IPS-NIHi7 (cell line): ENCODE results near the gene SLC9A5.

Experiments
- DNase-seq: peaks from one replicate; pipeline ENCODE4 v3.0.0; 2012; ENCODE audit warnings: mixed read lengths; ENCODE audit errors: extremely low spot score

The SLC9A5 gene

GRCh38 chr16:67238806-67239470 is 9.8 kb upstream of the SLC9A5 start:
- DNase-seq = no peak

DNA sequence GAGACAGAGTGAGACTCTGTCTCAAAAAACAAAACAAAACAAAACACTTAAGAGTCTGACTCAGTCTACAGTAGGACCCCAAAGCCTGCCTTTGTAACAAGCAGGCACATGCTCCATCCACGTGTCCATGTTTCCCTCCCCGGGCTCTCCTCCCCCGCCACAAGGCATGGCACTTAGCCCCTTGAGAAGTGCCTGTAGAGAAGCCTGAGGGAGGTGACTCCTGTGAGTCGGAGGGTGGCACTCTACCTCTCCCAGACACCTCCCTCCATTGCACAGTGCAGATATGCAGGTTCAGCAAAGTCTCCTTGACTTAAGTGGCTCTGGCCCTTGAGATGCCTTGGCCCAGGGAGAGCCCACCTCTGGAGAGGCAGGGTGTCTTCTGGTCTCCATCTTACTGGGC is 8.3 kb upstream of the SLC9A5 start:
- DNase-seq = no peak

DNA sequence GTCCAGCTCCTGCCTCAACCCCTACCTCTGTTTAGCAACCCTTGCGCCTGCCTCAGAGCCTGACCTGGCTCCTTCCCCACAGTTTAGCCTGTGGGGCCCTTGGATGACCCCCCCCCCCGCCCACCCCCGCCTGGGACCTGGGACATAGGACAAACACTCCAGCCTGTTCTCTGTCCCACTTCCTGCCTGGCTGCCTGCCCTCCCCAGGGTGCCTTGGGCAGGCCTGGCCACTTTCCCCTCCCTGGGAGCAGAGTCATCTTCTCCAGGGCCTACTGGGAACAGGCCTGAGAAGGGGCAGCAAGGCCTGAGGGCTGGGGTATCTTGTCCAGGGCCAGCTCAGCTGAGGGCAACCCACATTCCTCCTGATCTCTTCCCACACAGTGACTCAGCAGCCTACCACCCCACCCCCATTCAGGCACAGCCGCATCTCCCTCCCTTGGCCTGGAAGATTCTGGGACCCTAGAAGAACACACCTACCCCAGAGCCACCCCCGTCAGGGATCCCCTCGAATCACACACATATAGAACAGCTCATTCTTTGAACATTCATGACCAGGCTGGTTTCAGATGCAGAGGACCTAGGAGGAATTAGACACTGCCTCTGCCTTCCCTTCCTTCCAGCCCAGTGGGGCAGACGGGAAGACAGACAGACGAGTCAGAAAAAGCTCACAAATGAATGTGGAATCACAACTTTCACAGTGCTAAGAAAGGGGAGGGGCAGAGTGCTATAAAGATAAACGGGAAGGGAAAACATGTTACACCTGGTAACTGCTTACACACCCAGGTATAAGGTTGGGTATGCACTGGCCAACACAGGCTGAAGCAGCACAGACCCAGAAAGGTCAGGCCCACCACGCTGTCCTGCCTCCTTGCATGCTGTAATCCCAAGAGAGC is 7.5 kb upstream of the SLC9A5 start:
- peak; percentile 50 for DNase-seq

GRCh38 chr16:67242138-67242730 is 6.5 kb upstream of the SLC9A5 start:
- no peak for DNase-seq

- no peak for DNase-seq
Observed at GRCh38 chr16:67243481-67243880, 5.3 kb upstream of the SLC9A5 start.

- no peak for DNase-seq
Observed at GRCh38 chr16:67244387-67245185, 4.2 kb upstream of the SLC9A5 start.

GRCh38 chr16:67245186-67245585 is 3.6 kb upstream of the SLC9A5 start:
- DNase-seq = no peak

DNA sequence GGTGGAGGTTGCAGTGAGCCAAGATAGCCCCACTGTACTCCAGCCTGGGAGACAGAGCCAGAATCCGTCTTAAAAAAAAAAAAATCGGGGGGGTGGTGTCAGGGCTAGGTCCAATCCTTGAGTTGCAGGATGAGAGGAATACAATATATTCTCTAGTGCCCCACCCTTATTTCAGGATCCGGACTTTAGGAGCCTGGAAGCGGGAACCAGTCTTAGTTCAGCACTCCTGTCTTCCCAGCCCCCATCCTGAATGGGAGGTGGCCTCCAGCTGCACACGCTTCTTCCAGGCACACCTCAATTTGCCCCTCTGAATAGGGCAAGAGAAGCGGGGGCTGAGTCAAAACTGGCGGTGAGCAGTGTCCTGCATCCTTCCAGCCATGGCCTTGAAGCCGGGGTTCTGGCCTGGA is 3.1 kb upstream of the SLC9A5 start:
- no peak for DNase-seq

DNA sequence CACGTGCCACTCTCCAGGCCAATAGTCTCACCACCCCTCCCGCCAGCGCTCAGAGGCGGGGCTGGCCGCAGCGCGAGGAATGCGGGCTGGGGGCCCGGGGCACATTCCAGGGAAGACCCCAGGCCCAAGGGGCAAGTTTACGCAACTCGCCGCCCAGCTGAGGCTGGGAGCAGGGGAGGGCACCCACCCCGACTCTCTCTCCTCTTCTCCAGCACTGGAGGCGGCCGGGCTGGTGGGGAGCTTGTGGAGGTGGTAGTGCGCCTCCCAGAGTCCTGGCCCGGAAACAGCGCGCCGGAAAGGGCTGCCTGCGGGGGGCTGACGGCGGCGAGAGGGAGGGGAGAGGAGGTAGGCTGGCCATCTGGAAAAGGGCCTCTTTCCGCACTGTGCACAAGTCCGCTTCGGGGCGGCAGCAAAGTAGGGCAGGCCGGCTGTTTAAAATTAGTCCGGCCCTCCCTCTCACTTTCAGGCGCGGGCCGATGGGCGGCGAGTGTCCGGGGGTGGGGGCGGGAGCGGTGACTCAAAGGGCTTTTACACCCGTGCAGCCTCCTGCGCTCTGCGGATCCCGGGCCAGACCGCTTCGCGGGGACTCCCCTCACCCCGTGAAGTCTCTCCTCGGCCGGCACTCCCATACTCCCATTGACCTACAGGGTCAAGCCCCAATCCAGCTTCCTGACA is 2.6 kb upstream of the SLC9A5 start:
- DNase-seq = peak; percentile 70

DNA sequence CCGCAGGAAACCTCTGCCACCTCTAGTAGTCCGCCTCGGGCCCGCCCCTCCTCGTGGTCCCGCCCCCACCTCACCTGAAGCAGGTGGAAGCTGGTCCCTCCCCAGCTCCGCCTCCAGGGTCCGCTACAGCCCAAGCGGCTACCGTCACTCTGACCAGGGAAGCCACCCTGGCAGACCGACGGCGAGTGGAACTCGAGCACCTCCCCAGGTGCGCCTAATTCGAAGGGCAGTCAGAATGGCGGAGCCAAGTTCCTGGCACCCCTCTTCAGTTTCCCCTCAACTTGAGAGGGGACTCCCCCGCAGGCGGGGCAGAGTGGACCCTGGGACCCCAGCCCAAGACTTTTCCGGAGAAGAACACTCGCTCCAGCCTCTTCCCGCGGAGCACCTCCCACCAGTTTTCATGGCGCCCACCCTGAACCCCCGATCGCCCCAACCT is 2.0 kb upstream of the SLC9A5 start:
- DNase-seq = peak; percentile 87

DNA sequence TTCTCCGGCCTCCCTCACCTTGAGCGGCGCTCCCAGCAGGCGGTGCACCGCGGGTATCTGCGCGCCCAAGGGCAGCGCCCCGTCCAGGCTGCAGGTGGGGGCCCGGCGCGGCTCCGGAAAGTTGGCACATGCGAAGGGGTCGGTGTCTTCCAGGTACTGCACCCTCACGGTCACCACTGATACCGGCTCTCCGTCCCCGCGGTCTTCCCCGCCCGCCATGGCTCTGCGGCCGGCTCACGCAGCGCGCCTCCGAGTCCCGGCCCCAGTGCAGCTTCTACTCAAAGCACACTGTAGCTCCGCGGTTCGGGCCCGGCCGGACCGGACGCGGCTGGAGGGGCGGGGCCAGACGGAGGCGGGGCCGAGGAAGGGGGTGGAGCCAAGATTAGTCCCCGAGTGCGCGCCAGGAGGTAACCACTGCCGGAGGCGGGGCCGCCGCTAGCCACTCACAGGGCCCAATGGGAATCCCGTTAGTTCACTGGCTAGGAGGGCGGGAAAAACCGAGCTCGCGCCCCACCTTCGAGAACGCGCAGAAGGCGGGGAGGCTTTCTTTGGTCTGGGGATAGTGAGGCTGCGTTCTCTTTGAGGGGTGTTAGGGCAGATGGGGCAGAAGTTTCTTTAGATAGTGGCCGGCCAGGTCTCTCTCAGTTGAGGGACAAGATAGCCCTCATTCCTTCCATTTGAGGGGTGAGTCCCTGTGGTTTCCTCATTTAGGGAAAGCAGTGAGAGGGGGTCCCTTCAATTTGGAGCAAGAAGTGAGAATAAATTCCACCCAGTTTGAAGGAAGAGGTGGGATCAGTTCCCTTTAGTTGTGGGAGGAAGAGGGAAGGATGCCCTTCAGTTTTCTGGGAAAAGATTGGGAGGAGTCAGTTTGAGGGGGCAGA is 1.3 kb upstream of the SLC9A5 start, which contains the start of gene FHOD1:
Gene FHOD1, minus strand, starts transcription at position 290 of the 881 bp plus-strand sequence. Its CDS starts 71 bp downstream, at position 219.
- peak; percentile 92 for DNase-seq

DNA sequence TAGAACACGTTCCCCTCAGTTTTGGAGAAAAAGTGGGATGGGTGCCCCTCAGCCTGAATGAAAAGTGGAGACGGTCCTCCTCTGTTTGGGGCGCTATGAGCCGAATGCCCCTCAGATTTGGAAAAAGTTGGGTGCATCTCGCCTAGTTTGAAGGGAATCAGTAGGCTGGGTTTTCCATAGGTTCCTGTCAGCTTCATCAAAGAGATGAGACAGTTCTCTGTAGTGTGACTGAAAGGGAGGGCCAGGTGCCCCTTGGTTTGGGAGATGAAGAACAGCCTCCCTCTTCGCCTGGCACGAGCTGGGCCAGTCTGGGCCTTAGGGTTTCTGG is 742 bp upstream of the SLC9A5 start:
- no peak for DNase-seq

- peak; percentile 40 for DNase-seq
Observed at GRCh38 chr16:67249178-67250044, 632 bp downstream of the SLC9A5 start.

GRCh38 chr16:67250045-67250327 is 1.2 kb downstream of the SLC9A5 start:
- no peak for DNase-seq

DNA sequence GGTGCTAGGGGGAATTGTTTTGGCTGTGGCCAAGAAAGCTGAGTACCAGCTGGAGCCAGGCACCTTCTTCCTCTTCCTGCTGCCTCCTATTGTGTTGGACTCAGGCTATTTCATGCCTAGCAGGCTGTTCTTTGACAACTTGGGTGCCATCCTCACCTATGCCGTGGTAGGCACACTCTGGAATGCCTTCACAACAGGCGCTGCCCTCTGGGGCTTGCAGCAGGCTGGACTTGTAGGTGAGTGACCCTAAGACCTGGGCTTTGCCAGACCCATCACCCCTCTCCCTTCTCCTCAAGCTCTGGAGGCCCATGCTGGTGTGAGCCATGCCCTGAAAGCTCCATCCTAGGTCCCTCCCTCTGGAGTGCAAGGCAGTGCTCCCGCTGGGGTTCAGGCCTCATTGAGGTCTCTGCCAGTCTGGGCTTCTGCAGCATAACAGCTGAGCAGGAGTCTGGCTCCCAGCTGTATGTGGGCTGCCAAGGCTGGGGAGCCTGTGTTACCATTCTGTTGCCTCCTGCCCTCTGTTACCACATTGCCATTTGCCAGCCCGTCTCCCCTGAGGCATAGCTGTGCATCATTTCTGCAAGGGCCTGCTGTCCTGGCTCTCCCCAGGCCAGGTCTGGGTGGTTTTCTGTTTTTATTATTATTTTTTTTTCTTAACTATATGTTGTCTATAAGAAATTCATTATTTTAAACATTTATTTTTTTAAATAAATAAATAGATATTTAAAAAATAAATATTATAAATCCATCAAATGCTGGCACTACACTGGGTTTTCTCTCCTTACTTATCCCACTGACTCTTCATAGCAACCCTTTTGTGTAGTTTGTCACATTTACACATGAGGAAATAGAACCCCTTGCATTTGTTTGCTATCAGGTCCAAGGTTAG is 4.1 kb downstream of the SLC9A5 start:
- DNase-seq = no peak

DNA sequence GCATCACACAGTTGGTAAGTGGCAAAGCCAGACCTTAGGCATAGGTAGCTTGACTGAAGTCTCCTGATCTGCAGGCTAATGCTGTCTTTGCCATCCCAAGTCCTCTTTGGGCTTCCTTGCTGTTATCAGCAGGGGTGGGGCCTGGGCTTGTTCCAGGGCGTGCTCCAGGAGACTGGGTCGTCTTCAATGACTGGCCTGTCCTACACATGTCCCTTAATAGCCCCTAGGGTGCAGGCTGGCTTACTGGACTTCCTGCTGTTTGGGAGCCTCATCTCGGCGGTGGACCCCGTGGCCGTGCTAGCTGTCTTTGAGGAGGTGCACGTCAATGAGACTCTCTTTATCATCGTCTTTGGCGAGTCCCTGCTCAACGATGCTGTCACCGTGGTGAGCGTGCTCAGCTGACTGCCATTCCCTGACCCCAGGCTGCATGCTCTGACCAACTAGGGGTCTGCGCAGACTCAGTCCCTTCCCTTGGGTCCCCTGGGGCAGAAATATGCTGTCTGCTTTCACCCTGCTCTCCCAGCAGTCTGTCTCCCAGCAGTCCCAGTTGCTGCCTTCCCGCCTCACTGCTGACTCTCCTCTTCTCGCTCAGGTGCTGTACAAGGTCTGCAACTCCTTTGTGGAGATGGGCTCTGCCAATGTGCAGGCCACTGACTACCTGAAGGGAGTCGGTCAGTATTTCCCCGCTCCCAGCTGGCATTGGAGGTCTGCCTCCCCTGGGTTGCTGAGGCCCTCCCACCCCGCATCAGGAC is 6.2 kb downstream of the SLC9A5 start:
- DNase-seq = no peak

GRCh38 chr16:67255553-67256221 is 6.9 kb downstream of the SLC9A5 start:
- DNase-seq = no peak
